Body of pancreas (tissue), 4 donors: ENCODE data around the gene TM9SF4. TPM values are rescaled to one million over a fixed set of nuclear protein-coding genes. Genes with fewer than 3 reads are reported as not detected.

Source experiments
- ATAC-seq: fragments of 150-250 bp; one replicate; pipeline ENCODE4 v1.9.1; 2016
- DNase-seq, 4 donors: peaks; one replicate each; pipeline ENCODE4 v3.0.0-alpha.2; 2019
- H3K27ac ChIP-seq, 4 donors: fragments of 200-600 bp; sonication (generic); 1 replicate in 3 of 4; 2 replicates in 1 of 4; pipeline versions ENCODE4 v1.5.1 to v1.6.1; 2016 to 2019; ENCODE audit warnings: mild to moderate bottlenecking in 1 of 4, mixed read lengths in 1 of 4, moderate library complexity in 1 of 4
- H3K27me3 ChIP-seq, 2 donors: fragments of 200-600 bp; sonication (generic); one replicate each; pipeline ENCODE4 v1.6.0; 2016; ENCODE audit warnings: mild to moderate bottlenecking in 1 of 2
- H3K36me3 ChIP-seq, 2 donors: fragments of 200-600 bp; sonication (generic); replicated peaks in 1 of 2; 2 replicates each; pipeline ENCODE4 v1.5.1; 2016; ENCODE audit warnings: low read depth in 2 of 2; ENCODE audit not compliant: insufficient read depth in 1 of 2
- H3K4me1 ChIP-seq: fragments of 200-600 bp; sonication (generic); one replicate; pipeline ENCODE4 v1.6.0; 2016
- H3K4me3 ChIP-seq, 2 donors: fragments of 200-600 bp; sonication (generic); 1 replicate in 1 of 2; 2 replicates in 1 of 2; pipeline ENCODE4 v1.5.1; 2016 to 2019
- H3K9me3 ChIP-seq, 3 donors: fragments of 200-600 bp; sonication (generic); 1 replicate in 2 of 3; 2 replicates in 1 of 3; pipeline ENCODE4 v1.5.1; 2016
- POLR2A ChIP-seq, 3 donors: fragments of 450-650 bp; IDR thresholded peaks; one replicate each; pipeline ENCODE4 v1.6.1; 2016; ENCODE audit warnings: antibody characterized with exemption in 3 of 3, mild to moderate bottlenecking in 2 of 3
- WGBS, 2 donors: methylation state at CpG; one replicate each; pipeline ENCODE4 v1.1.5; 2017; 5-methylcytosine and 5-hydroxymethylcytosine counted together
- intact Hi-C: fragments of 100-400 bp; cut with DNase I; formaldehyde crosslinking; loops from one replicate; pipeline ENCODE4 v1.15.1; 2023
- total RNA-seq, 2 donors: library from RNA; depleted of rRNA; stranded (reverse); fragments of >200 nt; gene quantifications; one replicate each; pipeline ENCODE4 v1.1.0, GENCODE V29; 2016
- TF ChIP-seq, protein P1 (sequence below), 7 experiments: fragments of 450-650 bp in 4 of 7; fragments of 200-600 bp in 3 of 7; sonication (generic) in 3 of 7; IDR thresholded peaks; one replicate each; pipeline ENCODE4 v1.5.1; 2016 to 2019; ENCODE audit warnings: antibody characterized with exemption in 7 of 7

The TM9SF4 gene
- total RNA-seq, 2 donors from 2014 or later: 16.9 to 27.0 TPM

DNA sequence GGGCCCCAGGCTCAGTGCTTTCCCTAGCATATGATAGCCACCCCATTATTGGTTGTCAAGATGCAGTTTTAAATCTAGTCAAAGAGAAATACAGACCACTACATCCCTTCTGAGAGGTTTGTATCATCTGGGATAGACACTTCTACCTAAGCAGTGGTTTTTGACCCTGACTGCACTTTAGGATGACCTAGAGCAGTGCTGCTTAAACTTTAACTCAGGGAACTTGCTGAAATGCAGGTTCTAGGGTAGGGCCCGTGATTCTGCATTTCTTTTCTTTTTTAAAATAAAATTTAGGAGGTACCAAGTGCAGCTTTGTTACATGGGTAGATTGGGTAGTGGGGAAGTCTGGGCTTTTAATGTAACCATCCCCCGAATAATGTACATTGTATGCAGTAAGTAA, 18.7 kb downstream of the TM9SF4 start:
- no peaks in the 10 kb centered on the region for H3K4me1 ChIP-seq
- H3K36me3 ChIP-seq: no peaks in the 10 kb centered on the region
- 83 to 93% methylated on average over 2 of the region's 2 CpGs for WGBS, 2 donors
- ATAC-seq (no peak), DNase-seq (no peak)
- H3K27me3 ChIP-seq: no peaks in the 10 kb centered on the region
- TF ChIP-seq, protein P1, sequence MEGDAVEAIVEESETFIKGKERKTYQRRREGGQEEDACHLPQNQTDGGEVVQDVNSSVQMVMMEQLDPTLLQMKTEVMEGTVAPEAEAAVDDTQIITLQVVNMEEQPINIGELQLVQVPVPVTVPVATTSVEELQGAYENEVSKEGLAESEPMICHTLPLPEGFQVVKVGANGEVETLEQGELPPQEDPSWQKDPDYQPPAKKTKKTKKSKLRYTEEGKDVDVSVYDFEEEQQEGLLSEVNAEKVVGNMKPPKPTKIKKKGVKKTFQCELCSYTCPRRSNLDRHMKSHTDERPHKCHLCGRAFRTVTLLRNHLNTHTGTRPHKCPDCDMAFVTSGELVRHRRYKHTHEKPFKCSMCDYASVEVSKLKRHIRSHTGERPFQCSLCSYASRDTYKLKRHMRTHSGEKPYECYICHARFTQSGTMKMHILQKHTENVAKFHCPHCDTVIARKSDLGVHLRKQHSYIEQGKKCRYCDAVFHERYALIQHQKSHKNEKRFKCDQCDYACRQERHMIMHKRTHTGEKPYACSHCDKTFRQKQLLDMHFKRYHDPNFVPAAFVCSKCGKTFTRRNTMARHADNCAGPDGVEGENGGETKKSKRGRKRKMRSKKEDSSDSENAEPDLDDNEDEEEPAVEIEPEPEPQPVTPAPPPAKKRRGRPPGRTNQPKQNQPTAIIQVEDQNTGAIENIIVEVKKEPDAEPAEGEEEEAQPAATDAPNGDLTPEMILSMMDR (IDR thresholded peaks at IDR 0.05): no peak
- no peak for TF ChIP-seq POLR2A (IDR thresholded peaks at IDR 0.05)
- intact Hi-C loops: no loop called here
- H3K27ac ChIP-seq: no peak overlapping the region
- no peak overlapping the region for H3K4me3 ChIP-seq
- H3K9me3 ChIP-seq: no peaks in the 10 kb centered on the region

DNA sequence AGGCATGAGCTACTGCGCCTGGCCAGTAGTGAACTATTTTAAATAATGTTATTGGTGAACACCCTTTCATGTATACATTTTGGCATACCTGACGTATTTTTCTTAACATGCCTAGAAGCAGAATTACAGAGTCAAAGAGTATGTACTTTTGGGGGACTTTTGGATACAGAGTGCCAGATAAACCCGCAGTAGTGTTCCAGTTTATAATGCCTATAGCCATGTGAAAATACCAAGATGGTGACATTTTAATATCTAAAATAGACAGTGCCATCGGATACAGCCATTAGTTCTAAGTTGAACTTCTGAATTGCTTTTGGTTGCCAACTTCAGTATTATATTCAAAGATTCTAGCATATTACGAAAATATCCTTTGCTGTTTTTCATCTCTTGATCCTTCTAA, 20.3 kb downstream of the TM9SF4 start:
- no peak for DNase-seq
- no peaks in the 10 kb centered on the region for H3K27me3 ChIP-seq
- no peaks in the 10 kb centered on the region for H3K36me3 ChIP-seq
- intact Hi-C loops: no loop called here
- TF ChIP-seq, protein P1 (IDR thresholded peaks at IDR 0.05): no peak
- no peak for TF ChIP-seq POLR2A (IDR thresholded peaks at IDR 0.05)
- H3K9me3 ChIP-seq: no peaks in the 10 kb centered on the region
- H3K4me1 ChIP-seq: no peaks in the 10 kb centered on the region
- no peak for ATAC-seq
- H3K4me3 ChIP-seq: no peak overlapping the region
- 89 to 96% methylated on average over 5 of the region's 5 CpGs for WGBS, 2 donors
- H3K27ac ChIP-seq: no peak overlapping the region

DNA sequence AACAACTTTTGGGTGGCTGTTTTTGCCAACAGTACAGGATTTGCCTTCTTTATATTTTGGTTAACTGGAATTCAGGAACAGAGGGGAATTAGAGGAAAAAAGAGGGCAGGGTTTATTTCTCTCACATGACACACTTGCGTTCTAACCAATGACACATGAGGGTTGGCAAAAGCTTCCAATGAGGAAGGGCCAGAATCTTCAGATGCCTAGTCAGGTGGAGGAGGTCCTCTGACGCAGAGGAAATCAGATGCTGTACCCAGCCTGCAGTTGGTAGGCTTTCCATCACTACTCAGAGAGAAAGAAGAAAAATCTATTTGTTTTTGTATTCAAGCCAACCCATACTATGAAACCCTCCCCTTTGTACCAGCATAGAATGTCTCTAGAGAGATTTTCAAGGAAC, 20.8 kb downstream of the TM9SF4 start:
- Histone ChIP-seq H3K9me3 (no peaks in the 10 kb centered on the region), H3K4me3 (no peak overlapping the region), H3K27ac (no peak overlapping the region), H3K4me1 (no peaks in the 10 kb centered on the region), H3K36me3 (no peaks in the 10 kb centered on the region), H3K27me3 (no peaks in the 10 kb centered on the region)
- DNase-seq (no peak), ATAC-seq (no peak)
- TF ChIP-seq, protein P1 (IDR thresholded peaks at IDR 0.05): no peak
- TF ChIP-seq POLR2A (IDR thresholded peaks at IDR 0.05): no peak
- intact Hi-C loops: no loop called here
- 39 to 91% methylated on average over 2 of the region's 2 CpGs for WGBS, 2 donors

DNA sequence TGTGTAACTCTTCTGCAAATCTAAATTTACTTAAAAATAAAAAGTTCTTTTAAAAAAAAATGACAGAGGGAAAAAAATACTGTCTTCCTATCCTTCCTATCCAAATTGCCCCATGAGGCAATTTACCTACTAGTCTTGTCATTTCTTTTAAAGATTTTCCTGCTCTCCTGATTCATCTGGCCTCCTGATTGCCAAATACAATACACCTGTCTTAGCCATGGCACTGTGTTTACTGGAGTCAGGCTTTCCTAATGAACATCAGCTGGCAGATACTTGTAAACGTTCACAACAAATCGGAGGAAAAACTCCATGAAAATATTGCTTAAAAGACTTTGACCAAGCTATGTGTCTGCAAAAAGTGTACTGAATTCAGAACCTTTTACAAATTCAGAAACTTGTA, 21.5 kb downstream of the TM9SF4 start:
- no peaks in the 10 kb centered on the region for H3K27me3 ChIP-seq
- H3K9me3 ChIP-seq: no peaks in the 10 kb centered on the region
- no peaks in the 10 kb centered on the region for H3K36me3 ChIP-seq
- ATAC-seq (no peak), DNase-seq (no peak)
- no peak overlapping the region for H3K27ac ChIP-seq
- no peak overlapping the region for H3K4me3 ChIP-seq
- intact Hi-C loops: no loop called here
- TF ChIP-seq, protein P1 (IDR thresholded peaks at IDR 0.05): no peak
- no peak for TF ChIP-seq POLR2A (IDR thresholded peaks at IDR 0.05)
- no peaks in the 10 kb centered on the region for H3K4me1 ChIP-seq
- 15 to 76% methylated on average over 2 of the region's 2 CpGs for WGBS, 2 donors

DNA sequence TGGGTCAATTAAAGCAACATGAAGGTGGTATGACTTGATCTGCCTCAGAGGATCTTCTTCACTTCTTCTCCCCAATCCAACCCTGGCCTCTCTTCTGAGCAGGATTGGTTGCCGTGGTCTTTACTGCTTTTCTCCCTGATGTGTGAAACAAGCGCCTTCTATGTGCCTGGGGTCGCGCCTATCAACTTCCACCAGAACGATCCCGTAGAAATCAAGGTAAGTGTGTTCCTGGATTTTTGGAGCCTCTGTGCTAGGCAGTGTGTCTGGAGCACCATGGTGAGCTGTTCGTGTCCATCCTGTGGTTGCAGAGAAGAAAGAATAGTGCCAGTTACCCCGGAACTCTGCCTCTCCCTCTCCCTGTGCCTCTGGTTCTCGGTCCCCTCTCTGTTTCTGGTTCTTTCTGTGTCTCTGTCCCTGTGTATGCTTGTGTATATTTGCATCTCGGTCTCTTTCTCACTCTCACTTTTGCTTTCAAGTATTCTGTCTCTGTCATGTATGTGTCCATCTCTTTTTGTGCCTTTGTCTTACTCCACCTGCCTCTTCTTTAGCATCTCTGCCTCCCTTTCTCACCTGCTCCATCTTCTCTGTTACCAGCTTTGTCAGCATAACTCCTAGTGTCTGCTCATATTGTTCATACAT, 23.5 kb downstream of the TM9SF4 start:
- Histone ChIP-seq H3K4me3 (no peak overlapping the region), H3K4me1 (no peaks in the 10 kb centered on the region), H3K27ac (no peak overlapping the region), H3K36me3 (peaks cover 0 to 7% of the 10 kb centered on the region in 2 donors), H3K27me3 (no peaks in the 10 kb centered on the region), H3K9me3 (no peaks in the 10 kb centered on the region)
- intact Hi-C loops: no loop called here
- ATAC-seq (no peak), DNase-seq (no peak)
- WGBS, 2 donors: 94 to 98% methylated on average over 10 of the region's 10 CpGs
- TF ChIP-seq, protein P1 (IDR thresholded peaks at IDR 0.05): no peak
- TF ChIP-seq POLR2A (IDR thresholded peaks at IDR 0.05): no peak
